GM19328 (cell line): Measurements from ENCODE around the gene TDP2.
"Not testable (repeated sequence)": the region's sequence is repeated elsewhere in the genome, so short reads cannot be mapped to it uniquely, and the experiment has no call there.

ENCODE experiments used
- ATAC-seq: cut with Tn5 transposase; IDR thresholded peaks from one replicate; pipeline ENCODE4 v1.9.1; 2021; ENCODE audit warnings: mild to moderate bottlenecking, moderate library complexity; ENCODE audit not compliant: unreplicated experiment

Gene TDP2

DNA sequence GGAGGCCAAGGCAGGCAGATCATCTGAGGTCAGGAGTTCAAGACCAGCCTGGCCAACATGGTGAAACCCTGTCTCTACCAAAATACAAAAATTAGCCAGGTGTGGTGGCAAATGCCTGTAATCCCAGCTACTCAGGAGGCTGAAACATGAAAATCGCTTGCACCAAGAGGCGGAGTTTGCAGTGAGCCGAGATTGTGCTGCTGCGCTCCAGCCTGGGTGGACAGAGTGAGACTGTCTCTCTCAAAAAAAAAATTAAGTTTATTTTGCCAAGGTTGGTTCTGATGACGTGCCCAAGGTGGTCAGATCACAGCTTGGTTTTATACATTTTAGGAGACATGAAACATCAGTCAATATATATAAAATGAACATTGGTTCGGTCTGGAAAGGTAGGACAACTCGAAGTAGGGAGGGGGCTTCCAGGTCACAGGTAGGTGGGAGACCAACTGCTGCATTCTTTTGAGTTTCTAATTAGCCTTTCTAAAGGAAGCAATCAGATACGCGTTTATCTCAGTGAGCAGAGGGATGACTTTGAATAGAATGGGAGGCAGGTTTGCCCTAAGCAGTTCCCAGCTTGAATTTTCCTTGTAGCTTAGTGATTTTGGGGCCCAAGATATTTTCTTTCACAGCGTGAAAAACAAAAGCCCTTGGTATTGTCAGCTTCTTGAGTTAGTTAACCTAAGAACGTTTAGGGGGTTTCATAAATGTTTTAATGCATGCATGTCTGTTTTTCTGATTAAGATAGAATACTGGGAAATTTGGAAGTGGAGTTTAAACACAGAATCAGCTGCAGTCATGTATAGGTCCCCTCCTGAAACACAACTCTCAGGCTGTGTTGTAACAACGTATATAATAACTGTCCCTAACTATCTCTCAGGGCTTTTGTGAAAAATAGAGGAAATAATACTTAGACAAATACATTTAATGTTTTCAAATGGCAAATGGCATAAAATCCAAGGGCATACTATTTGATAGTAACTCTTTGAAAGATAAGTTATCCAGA, 16.9 kb upstream of the TDP2 start:
- no peak for ATAC-seq

DNA sequence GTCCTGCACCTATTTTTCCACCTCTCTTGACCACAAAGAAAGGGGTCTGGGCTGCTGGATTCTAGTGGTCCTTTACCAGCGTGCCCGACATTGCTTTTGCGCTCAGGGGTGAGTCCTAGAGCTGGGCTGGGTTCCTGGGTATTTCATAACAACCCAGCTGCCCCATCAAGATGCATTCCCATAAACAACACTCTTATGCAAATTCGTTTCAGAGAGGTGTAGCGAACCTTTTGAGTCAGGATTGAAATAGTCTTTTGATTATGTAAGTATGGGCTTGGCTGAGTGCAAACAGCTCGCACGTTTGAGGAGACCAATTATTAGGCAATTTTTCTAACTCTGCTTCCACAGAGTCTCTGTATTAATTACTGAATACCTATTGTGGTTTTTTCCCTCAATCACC, 13.9 kb upstream of the TDP2 start:
- ATAC-seq: no peak

GRCh38 chr6:24678792-24679352, 12.2 kb upstream of the TDP2 start:
- ATAC-seq: not testable (repeated sequence)

- ATAC-seq: no peak
These were observed 6.9 kb upstream of the TDP2 start for GRCh38 chr6:24673625-24674024.

DNA sequence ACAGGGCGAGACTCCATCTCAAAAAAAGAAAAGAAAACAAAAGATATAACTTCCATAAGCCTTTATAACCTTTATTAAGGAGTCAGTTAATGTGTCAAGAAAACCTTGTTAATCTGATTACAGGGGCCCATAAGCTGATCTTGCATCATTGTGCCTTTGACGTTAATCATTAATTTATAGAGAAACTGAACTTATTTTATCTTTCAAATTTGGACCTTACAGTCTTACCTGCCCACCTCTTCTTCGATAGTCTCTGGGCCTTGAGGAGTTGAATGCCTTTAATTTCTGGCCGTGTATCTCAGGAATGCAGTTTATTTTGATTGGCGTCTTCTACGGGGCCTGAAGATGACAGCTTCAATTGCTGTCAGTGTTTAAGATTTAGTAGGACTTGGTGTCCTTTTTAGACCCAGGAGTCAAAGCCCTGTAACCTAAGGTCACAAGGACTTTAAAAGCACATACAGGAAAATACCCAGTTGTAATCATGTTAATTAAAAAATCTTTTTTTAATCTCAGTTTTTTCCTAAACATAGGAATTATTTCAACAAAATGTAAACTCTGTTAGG, 6.0 kb upstream of the TDP2 start:
- ATAC-seq: no peak

DNA sequence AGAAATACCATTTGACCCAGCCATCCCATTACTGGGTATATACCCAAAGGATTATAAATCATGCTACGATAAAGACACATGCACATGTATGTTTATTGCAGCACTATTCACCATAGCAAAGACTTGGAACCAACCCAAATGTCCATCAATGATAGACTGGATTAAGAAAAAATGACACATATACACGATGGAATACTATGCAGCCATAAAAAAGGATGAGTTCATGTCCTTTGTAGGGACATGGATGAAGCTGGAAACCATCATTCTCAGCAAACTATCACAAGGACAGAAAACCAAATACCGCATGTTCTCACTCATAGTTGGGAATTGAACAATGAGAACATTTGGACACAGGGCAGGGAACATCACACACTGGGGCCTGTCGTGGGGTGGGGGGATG, 4.4 kb upstream of the TDP2 start:
- not testable (repeated sequence) for ATAC-seq

DNA sequence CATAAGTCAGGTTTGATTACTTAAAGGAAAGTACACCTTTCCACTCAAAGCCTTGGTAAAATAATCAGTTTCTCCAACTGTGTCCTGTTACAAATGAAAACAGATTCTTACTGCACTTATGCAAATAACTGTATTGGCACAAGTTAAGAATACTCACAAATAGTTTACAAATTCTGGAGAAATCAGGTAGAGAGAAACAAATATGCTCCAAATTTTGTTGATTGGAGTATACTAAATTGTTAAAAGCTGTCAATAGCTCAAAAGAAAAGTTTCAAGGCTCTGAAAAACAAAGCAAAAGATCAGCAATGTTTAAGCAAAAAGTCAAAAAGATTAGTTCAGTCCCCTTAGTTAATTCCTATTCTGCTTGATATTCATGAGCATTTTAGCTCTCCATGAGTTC, 3.8 kb upstream of the TDP2 start:
- not testable (repeated sequence) for ATAC-seq

GRCh38 chr6:24668997-24669361, 2.3 kb upstream of the TDP2 start:
- ATAC-seq: no peak

GRCh38 chr6:24668066-24668996, 1.6 kb upstream of the TDP2 start:
- ATAC-seq: not testable (repeated sequence)

GRCh38 chr6:24667378-24667803, 692 bp upstream of the TDP2 start:
- no peak for ATAC-seq

GRCh38 chr6:24666097-24666640, 530 bp downstream of the TDP2 start:
- ATAC-seq: peak; percentile 30

DNA sequence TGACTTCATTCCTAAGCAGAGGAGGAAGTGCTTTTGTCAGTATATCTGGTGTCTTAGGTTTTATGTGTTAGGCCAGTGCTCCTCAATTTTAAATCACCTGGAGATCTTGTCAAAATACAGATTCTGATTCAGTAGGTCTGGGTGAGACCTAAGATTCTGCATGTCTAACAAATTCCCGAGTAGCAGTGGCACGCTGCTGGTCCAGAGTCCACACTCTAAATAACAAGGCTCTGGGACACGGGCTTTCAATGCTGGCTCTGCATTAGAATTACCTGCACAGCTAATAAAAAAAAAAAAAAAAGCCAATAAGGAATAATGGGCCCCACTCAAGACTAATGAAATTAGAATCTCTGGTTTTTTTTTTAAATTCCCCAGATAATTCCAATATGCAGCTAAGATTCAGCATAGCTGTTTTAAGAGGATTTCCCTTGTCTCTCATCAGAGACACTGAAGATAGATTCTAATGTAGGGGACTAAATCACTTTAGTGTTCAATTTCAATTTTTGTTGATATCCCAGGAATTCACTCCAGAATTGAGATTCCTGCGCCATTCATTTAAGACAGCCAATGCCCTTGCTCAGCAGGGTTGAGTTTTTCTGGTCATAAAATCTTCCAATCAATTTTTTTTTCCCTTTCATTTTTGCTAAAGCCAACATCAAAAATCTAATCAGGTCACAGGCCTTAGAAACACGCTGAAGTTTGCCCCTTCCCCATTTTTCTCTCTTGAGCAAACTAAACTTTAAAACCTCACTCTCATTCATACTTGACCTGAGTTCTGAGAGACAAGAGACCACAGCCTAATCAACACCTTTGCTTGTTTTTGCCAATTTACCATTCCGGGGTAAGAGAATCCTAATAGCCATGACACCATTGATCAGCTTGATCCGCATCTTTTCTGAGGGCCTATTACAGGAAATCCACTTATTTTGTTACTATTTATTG, 2.4 kb downstream of the TDP2 start:
- ATAC-seq: no peak

DNA sequence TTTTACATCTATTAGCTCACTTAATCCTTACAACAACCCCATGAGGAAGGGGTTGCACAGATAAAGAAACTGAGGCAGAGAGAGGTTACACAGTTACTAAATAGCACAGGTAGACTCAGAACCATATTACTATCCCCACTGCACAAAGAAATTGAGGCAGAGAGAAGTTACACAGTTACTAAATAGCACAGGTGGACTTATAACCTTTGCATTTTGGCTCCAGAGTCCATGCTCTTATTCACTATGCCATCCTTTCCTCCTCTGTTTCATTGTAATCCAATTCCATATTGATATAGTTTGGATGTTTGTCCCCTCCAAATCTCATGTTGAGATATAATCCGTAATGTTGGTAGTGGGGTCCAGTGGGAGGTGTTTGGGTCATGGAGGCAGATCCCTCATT, 3.5 kb downstream of the TDP2 start:
- no peak for ATAC-seq

DNA sequence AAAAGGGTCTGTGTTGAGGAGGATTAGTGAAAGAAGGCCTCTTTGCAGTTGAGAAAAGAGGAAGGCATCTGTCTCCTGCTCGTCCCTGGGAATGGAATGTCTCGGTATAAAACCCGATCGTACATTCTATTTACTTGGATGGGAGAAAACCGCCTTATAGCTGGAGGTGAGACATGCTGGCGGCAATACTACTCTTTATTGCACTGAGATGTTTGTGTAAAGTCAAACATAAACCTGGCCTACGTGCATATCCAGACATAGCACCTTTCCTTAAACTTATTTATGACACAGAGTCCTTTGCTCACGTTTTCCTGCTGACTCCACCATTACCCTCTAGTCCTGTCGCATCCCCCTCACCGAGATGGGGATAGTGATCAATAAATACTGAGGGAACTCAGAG, 4.5 kb downstream of the TDP2 start:
- no peak for ATAC-seq

DNA sequence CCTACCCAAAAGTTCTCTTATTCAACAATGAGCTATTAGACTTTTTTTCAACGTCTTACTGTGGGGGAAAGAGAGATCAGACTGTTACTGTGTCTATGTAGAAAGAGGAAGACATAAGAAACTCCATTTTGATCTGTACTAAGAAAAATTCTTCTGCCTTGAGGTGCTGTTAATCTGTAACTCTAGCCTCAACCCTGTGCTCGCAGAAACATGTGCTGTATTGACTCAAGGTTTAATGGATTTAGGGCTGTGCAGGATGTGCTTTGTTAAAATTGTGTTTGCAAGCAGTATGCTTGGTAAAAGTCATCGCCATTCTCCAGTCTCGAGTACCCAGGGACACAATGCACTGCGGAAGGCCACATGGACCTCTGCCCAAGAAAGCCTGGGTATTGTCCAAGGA, 4.9 kb downstream of the TDP2 start:
- ATAC-seq: not testable (repeated sequence)

DNA sequence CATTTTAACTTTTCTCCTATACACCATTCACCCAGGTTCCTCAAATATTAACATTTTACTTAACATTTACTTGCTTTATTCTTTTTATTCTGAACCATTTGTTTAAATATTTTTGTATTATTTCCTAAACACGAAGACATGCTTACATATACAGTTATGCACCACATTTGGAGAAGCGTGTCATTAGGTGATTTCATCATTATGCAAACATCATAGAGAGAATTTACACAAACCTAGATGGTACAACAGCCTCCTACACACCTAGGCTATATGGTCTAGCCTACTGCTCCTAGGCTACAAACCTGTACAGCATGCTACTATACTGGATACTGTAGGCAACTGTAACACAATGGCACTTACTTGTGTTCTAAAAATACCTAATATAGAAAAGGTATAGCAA, 6.6 kb downstream of the TDP2 start:
- no peak for ATAC-seq

DNA sequence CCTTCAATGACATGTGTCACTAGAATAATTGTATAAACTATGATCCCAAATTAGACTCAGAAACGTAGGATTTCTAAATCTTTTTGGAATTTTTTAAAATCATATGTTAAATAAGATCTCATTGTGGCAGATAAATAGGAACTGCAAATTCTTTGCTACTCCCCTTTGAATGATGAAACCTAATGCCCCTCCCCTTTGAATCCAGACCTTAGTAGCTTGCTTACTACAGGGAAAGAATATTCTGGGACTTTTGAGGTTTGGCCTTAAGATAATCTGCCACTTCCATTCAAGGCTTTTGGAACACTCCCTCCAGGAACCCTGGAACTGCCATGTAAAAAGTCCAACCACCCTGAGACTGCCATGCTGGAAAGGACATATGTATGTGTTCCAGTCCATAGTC, 7.1 kb downstream of the TDP2 start:
- no peak for ATAC-seq

DNA sequence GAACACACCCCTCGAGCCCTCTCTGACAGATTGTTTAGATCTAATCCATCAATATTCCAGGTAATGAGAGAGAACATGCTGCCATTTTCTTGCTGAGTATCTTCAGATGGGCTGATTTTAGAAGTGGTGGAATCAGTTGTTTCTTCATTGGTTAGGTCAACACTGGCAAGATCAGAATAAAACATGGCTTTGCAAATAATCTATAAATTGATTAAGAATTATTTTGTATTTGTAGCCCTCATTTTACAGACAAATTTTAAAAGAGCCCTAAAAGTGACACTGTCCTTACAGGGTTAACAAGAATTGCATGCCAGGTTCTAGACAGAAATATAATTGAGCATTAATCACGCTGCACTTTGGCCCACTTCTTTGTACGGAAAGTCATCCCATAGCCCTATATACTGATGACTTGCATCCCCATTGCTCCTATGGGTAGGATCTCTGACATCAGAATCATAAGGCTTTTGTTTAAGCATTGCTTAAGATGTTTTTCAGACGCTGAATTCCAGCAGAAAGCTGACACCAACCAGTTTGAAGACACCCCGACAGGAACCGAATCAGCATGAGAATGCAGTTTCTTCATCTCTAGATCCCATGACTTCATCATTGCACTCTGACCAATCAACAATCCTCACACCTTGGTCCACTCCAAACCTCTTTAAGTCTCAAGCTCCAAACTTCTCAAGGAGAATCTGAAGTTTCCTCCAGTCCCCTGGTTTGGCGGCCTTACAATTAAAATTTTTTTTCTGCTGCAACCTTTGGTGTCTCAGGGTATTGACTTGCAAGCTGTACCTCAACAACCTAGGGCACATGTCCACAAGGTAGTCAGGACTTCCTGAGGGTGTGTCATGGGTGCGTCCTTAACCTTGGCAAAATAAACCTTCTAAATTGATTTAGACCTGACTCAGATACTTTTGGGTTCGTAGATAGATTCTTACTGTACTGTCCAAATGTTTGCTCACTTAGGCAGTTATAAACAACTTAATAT, 7.8 kb downstream of the TDP2 start:
- no peak for ATAC-seq
